Testis (tissue), 2 donors: ENCODE results near the gene AGAP1.

Experiments
- POLR2A ChIP-seq: fragments of 450-650 bp; IDR thresholded peaks from one replicate; pipeline ENCODE4 v1.6.1; 2017; ENCODE audit warnings: antibody characterized with exemption, mild to moderate bottlenecking, moderate library complexity
- TF ChIP-seq, protein P1 (sequence below), 3 experiments: fragments of 450-650 bp in 2 of 3; fragments of 200-600 bp in 1 of 3; sonication (generic) in 1 of 3; IDR thresholded peaks; one replicate each; pipeline ENCODE4 v1.5.1; 2016 to 2019; ENCODE audit warnings: antibody characterized with exemption in 3 of 3, mild to moderate bottlenecking in 2 of 3, moderate library complexity in 1 of 3

DNA sequence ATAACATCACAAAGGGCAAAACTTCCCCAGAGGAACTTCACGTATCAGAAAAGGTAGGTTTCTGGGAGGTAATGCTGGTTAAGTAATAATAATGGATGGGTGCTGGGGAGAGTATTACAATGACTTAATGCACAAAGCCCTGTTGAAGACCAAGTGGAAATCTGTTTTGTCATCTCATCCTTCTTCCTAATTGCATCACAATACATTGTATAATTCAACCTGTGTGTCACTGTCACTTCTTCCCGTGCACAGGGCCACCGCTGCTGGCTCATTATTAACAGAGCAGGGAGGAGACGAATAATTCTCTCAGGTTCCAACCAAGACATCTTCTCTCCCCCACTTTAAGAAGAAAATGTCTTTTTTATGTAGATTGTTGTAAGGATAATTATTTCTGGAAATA, 290.9 kb downstream of the AGAP1 start:
- TF ChIP-seq, protein P1, sequence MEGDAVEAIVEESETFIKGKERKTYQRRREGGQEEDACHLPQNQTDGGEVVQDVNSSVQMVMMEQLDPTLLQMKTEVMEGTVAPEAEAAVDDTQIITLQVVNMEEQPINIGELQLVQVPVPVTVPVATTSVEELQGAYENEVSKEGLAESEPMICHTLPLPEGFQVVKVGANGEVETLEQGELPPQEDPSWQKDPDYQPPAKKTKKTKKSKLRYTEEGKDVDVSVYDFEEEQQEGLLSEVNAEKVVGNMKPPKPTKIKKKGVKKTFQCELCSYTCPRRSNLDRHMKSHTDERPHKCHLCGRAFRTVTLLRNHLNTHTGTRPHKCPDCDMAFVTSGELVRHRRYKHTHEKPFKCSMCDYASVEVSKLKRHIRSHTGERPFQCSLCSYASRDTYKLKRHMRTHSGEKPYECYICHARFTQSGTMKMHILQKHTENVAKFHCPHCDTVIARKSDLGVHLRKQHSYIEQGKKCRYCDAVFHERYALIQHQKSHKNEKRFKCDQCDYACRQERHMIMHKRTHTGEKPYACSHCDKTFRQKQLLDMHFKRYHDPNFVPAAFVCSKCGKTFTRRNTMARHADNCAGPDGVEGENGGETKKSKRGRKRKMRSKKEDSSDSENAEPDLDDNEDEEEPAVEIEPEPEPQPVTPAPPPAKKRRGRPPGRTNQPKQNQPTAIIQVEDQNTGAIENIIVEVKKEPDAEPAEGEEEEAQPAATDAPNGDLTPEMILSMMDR (IDR thresholded peaks at IDR 0.05) = no peak
- no peak for TF ChIP-seq POLR2A
